ENCODE measurements around the gene ERCC5. TPM values are rescaled to one million over a fixed set of nuclear protein-coding genes. Genes with fewer than 3 reads are reported as not detected.

ERCC5 gene
- total and polyA plus RNA-seq, 7 donors, result 13.5 to 37.4 (median 24.3) TPM

- TF ChIP-seq CTCF (IDR thresholded peaks at IDR 0.05), result no peak
- ATAC-seq, result peak in 3 of 4 donors; percentile 54 to 59 (median 54)
These were observed 22.6 kb downstream of the ERCC5 start for GRCh38 chr13:102868366-102868936.

GRCh38 chr13:102869948-102870676, 24.3 kb downstream of the ERCC5 start:
- H3K27ac ChIP-seq, result no peak overlapping the region
- H3K4me1 ChIP-seq, result peaks cover 27% of the 10 kb centered on the region
- peak in 3 of 4 donors; percentile 9 to 28 (median 16) for ATAC-seq
- DNase-seq, result no peak
- no peak overlapping the region for H3K4me3 ChIP-seq
- intact Hi-C loops (cut with DNase I), result no loop called here
- H3K27me3 ChIP-seq (ENCODE audit: insufficient read depth in 3 of 3, low read length in 2 of 3), result no peaks in the 10 kb centered on the region
- no peaks in the 10 kb centered on the region for H3K9me3 ChIP-seq
- peaks cover 4 to 75% of the 10 kb centered on the region in 2 donors for H3K36me3 ChIP-seq (ENCODE audit: insufficient read depth in 1 of 2, low read depth in 1 of 2)
- no peak for TF ChIP-seq CTCF (IDR thresholded peaks at IDR 0.05)
- 50 to 66% (median 57%) methylated on average over 5 of the region's 5 CpGs for WGBS, 3 donors

More at GRCh38 chr13:102868366-102868936, 22.6 kb downstream of the ERCC5 start:
- Histone ChIP-seq H3K9me3 (no peaks in the 10 kb centered on the region), H3K27ac (no peak overlapping the region), H3K4me3 (no peak overlapping the region), H3K4me1 (peaks cover 28% of the 10 kb centered on the region), H3K36me3 (ENCODE audit: insufficient read depth in 1 of 2, low read depth in 1 of 2) (peaks cover 10 to 72% of the 10 kb centered on the region in 2 donors), H3K27me3 (ENCODE audit: insufficient read depth in 3 of 3, low read length in 2 of 3) (no peaks in the 10 kb centered on the region)
- no peak for DNase-seq
- WGBS, 3 donors, result 36 to 39% (median 37%) methylated on average over 5 of the region's 5 CpGs
- intact Hi-C loops (cut with DNase I), result no loop called here

GRCh38 chr13:102870677-102871415, 25.0 kb downstream of the ERCC5 start:
- Histone ChIP-seq H3K27ac (peak overlapping the region; percentile 47), H3K27me3 (ENCODE audit: insufficient read depth in 3 of 3, low read length in 2 of 3) (no peaks in the 10 kb centered on the region), H3K36me3 (ENCODE audit: insufficient read depth in 1 of 2, low read depth in 1 of 2) (peaks cover under 1 to 75% of the 10 kb centered on the region in 2 donors), H3K4me3 (peak overlapping the region; percentile 5), H3K4me1 (peaks cover 27% of the 10 kb centered on the region), H3K9me3 (no peaks in the 10 kb centered on the region)
- DNase-seq, result peak; percentile 37 to 71
- TF ChIP-seq CTCF (IDR thresholded peaks at IDR 0.05), result peak; percentile 83
- WGBS, 3 donors, result 33 to 50% (median 34%) methylated on average over 22 of the region's 22 CpGs
- intact Hi-C loops (cut with DNase I), result no loop called here
- peak; percentile 82 to 91 (median 83) for ATAC-seq

GRCh38 chr13:102872131-102872530, 26.3 kb downstream of the ERCC5 start:
- intact Hi-C loops (cut with DNase I), result no loop called here
- Histone ChIP-seq H3K27me3 (ENCODE audit: insufficient read depth in 3 of 3, low read length in 2 of 3) (no peaks in the 10 kb centered on the region), H3K36me3 (ENCODE audit: insufficient read depth in 1 of 2, low read depth in 1 of 2) (peaks cover 5 to 74% of the 10 kb centered on the region in 2 donors), H3K4me3 (no peak overlapping the region), H3K9me3 (no peaks in the 10 kb centered on the region), H3K4me1 (peaks cover 35% of the 10 kb centered on the region), H3K27ac (no peak overlapping the region)
- TF ChIP-seq CTCF (IDR thresholded peaks at IDR 0.05), result no peak
- DNase-seq (no peak), ATAC-seq (no peak)
- WGBS, 3 donors, result 77 to 88% (median 79%) methylated on average over 7 of the region's 7 CpGs

All from psoas muscle (tissue), 8 donors.